CD14-positive monocyte (primary cell): ENCODE measurements around the gene CDV3. TPM values are rescaled to one million over a fixed set of nuclear protein-coding genes. Genes with fewer than 3 reads are reported as not detected.
A peak's percentile ranks its signal among the peaks of the same experiment; 100 is the strongest.
"Not testable (repeated sequence)": the region's sequence is repeated elsewhere in the genome, so short reads cannot be mapped to it uniquely, and the experiment has no call there.

Source experiments
- DNase-seq, 3 donors: peaks; one replicate each; pipeline ENCODE4 v3.0.0-alpha.2; 2011 to 2022
- H2AFZ ChIP-seq: 2 replicates; pipeline ENCODE4 v1.6.0; 2012; ENCODE audit warnings: mild to moderate bottlenecking, low read depth, low read length, inconsistent platforms; ENCODE audit not compliant: insufficient read depth, poor library complexity, severe bottlenecking
- H3K27ac ChIP-seq, 2 donors: 1 replicate in 1 of 2; 2 replicates in 1 of 2; pipeline ENCODE4 v1.5.1; 2012 to 2013; ENCODE audit warnings: low read length in 2 of 2, control low read depth in 1 of 2, inconsistent platforms in 1 of 2, low read depth in 1 of 2, mild to moderate bottlenecking in 1 of 2
- H3K27me3 ChIP-seq, 2 donors: one replicate each; pipeline versions ENCODE4 v1.6.0 to v1.6.1; 2011 to 2013; ENCODE audit warnings: low read length in 2 of 2; ENCODE audit not compliant: control insufficient read depth in 2 of 2, insufficient read depth in 2 of 2
- H3K36me3 ChIP-seq, 2 donors: replicated peaks in 1 of 2; 1 replicate in 1 of 2; 2 replicates in 1 of 2; pipeline versions ENCODE4 v1.5.1 to v1.6.1; 2012 to 2013; ENCODE audit warnings: low read length in 2 of 2, control low read depth in 1 of 2, inconsistent platforms in 1 of 2, mild to moderate bottlenecking in 1 of 2; ENCODE audit not compliant: insufficient read depth in 2 of 2, control insufficient read depth in 1 of 2
- H3K4me1 ChIP-seq, 2 donors: 1 replicate in 1 of 2; 2 replicates in 1 of 2; pipeline versions ENCODE4 v1.5.1 to v1.6.1; 2012 to 2013; ENCODE audit warnings: low read length in 2 of 2, control low read depth in 1 of 2, inconsistent platforms in 1 of 2, mild to moderate bottlenecking in 1 of 2, moderate library complexity in 1 of 2; ENCODE audit not compliant: insufficient read depth in 2 of 2, control insufficient read depth in 1 of 2
- H3K4me2 ChIP-seq: replicated peaks from 2 replicates; pipeline ENCODE3; 2012; ENCODE audit warnings: low read length, moderate library complexity, mild to moderate bottlenecking; ENCODE audit not compliant: poor library complexity, severe bottlenecking; ENCODE audit errors: extremely low read depth
- H3K4me3 ChIP-seq, 3 experiments: fragments of 200-600 bp in 1 of 3; sonication (generic) in 1 of 3; replicated peaks in 1 of 3; 1 replicate in 2 of 3; 2 replicates in 1 of 3; pipeline ENCODE4 v1.5.1; 2011 to 2013; ENCODE audit warnings: low read length in 3 of 3, mild to moderate bottlenecking in 3 of 3, control low read depth in 2 of 3, low read depth in 2 of 3, inconsistent platforms in 1 of 3, moderate library complexity in 1 of 3
- H3K79me2 ChIP-seq: 2 replicates; pipeline ENCODE4 v1.6.0; 2012; ENCODE audit warnings: mild to moderate bottlenecking, control low read depth, inconsistent platforms, low read length, moderate library complexity; ENCODE audit not compliant: insufficient read depth
- H3K9ac ChIP-seq: 2 replicates; pipeline ENCODE4 v1.6.0; 2017; ENCODE audit warnings: low read length, mild to moderate bottlenecking; ENCODE audit not compliant: insufficient read depth, poor library complexity, severe bottlenecking
- H3K9me3 ChIP-seq, 2 donors: replicated peaks in 1 of 2; 1 replicate in 1 of 2; 2 replicates in 1 of 2; pipeline versions ENCODE4 v1.5.1 to v1.6.1; 2012 to 2013; ENCODE audit warnings: low read length in 2 of 2, control low read depth in 1 of 2; ENCODE audit not compliant: control insufficient read depth in 1 of 2, insufficient read depth in 1 of 2
- H4K20me1 ChIP-seq: 2 replicates; pipeline ENCODE4 v1.6.0; 2012; ENCODE audit warnings: mild to moderate bottlenecking, low read length, control low read depth, moderate library complexity; ENCODE audit not compliant: insufficient read depth
- H3K27ac Mint-ChIP-seq, 7 donors: one replicate each; pipeline ENCODE4 v1.8.0; 2020; ENCODE audit warnings: mild to moderate bottlenecking in 7 of 7, mixed read lengths in 7 of 7, moderate library complexity in 6 of 7, inconsistent platforms in 2 of 7
- H3K27me3 Mint-ChIP-seq, 3 donors: one replicate each; pipeline ENCODE4 v1.8.0; 2021 to 2022; ENCODE audit warnings: low read depth in 3 of 3, mild to moderate bottlenecking in 3 of 3, mixed read lengths in 3 of 3, moderate library complexity in 3 of 3, inconsistent platforms in 1 of 3
- H3K36me3 Mint-ChIP-seq, 2 donors: one replicate each; pipeline ENCODE4 v1.8.0; 2020; ENCODE audit warnings: mixed read lengths in 2 of 2, inconsistent platforms in 1 of 2, mild to moderate bottlenecking in 1 of 2
- H3K4me1 Mint-ChIP-seq: one replicate; pipeline ENCODE4 v1.8.0; 2020; ENCODE audit warnings: mild to moderate bottlenecking, mixed read lengths
- H3K4me3 Mint-ChIP-seq, 2 donors: one replicate each; pipeline ENCODE4 v1.8.0; 2020; ENCODE audit warnings: mild to moderate bottlenecking in 2 of 2, mixed read lengths in 2 of 2, moderate library complexity in 1 of 2
- H3K9me3 Mint-ChIP-seq, 7 donors: one replicate each; pipeline ENCODE4 v1.8.0; 2020 to 2022; ENCODE audit warnings: mixed read lengths in 7 of 7, mild to moderate bottlenecking in 6 of 7, moderate library complexity in 6 of 7, inconsistent platforms in 2 of 7
- WGBS: methylation state at CpG from one replicate; pipeline ENCODE4 v1.1.5; 2013; ENCODE audit warnings: missing lambda C conversion rate; ENCODE audit not compliant: insufficient coverage; 5-methylcytosine and 5-hydroxymethylcytosine counted together
- intact Hi-C, 2 donors: fragments of 100-400 bp; cut with micrococcal nuclease; formaldehyde crosslinking; loops; one replicate each; pipeline versions ENCODE4 v1.15.0 to v1.15.1; 2023
- polyA plus RNA-seq, 3 donors: library from polyadenylated mRNA; depleted of rRNA in 1 of 3; unstranded in 2 of 3; stranded (reverse) in 1 of 3; fragments of 300-500 nt in 2 of 3; fragments of >200 nt in 1 of 3; fragmentation: Illumina TruSeq in 2 of 3; gene quantifications; 1 replicate in 2 of 3; 2 replicates in 1 of 3; pipeline ENCODE4 v1.2.3, GENCODE V29; 2012 to 2021
- TF ChIP-seq, protein P1 (sequence below): fragments of 200-600 bp; IDR thresholded peaks from one replicate; pipeline ENCODE4 v1.8.0; 2022; ENCODE audit warnings: antibody characterized with exemption, mild to moderate bottlenecking

Gene CDV3
- polyA plus RNA-seq, 3 donors: 30.0 to 80.1 (median 30.3) TPM

DNA sequence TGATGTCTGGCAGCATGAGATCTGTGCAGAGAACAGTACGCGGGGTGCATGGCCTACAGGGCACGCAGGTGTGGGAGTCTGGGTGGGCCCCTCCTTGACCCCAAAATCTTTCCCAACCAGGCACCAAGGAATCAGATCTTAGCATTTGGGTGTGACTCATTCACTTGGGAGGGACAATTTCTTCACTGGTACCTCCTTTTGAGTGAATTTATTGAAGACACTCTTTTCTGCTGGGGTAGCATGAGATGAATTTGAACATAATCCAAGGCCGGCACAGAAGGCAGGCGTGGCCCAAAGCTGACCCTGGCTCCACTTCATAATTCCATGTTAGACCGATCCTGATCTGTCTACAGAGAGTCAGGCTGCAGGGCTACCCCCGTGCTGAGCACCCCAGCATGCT, 30.6 kb upstream of the CDV3 start:
- Histone ChIP-seq H3K9me3 (peaks cover 7 to 13% of the 10 kb centered on the region in 2 donors), H4K20me1 (no peaks in the 10 kb centered on the region), H3K4me1 (peaks cover 7 to 11% of the 10 kb centered on the region in 2 donors), H3K27ac (no peak overlapping the region), H3K36me3 (no peaks in the 10 kb centered on the region), H3K27me3 (no peaks in the 10 kb centered on the region), H3K4me2 (no peak overlapping the region), H3K4me3 (no peak overlapping the region), H3K9ac (no peak overlapping the region), H2AFZ (no peak overlapping the region), H3K79me2 (no peaks in the 10 kb centered on the region)
- Mint-ChIP-seq H3K4me3 (no peak overlapping the region), H3K36me3 (no peaks in the 10 kb centered on the region), H3K27me3 (peaks cover 0 to 6% (median 4%) of the 10 kb centered on the region in 3 donors), H3K4me1 (peaks cover 11% of the 10 kb centered on the region), H3K27ac (no peak overlapping the region), H3K9me3 (peaks cover 0 to 15% (median 12%) of the 10 kb centered on the region in 7 donors)
- WGBS: 93% methylated on average over 6 of the region's 7 CpGs
- intact Hi-C loops: no loop called here
- DNase-seq: no peak
- TF ChIP-seq, protein P1, sequence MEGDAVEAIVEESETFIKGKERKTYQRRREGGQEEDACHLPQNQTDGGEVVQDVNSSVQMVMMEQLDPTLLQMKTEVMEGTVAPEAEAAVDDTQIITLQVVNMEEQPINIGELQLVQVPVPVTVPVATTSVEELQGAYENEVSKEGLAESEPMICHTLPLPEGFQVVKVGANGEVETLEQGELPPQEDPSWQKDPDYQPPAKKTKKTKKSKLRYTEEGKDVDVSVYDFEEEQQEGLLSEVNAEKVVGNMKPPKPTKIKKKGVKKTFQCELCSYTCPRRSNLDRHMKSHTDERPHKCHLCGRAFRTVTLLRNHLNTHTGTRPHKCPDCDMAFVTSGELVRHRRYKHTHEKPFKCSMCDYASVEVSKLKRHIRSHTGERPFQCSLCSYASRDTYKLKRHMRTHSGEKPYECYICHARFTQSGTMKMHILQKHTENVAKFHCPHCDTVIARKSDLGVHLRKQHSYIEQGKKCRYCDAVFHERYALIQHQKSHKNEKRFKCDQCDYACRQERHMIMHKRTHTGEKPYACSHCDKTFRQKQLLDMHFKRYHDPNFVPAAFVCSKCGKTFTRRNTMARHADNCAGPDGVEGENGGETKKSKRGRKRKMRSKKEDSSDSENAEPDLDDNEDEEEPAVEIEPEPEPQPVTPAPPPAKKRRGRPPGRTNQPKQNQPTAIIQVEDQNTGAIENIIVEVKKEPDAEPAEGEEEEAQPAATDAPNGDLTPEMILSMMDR: no peak

DNA sequence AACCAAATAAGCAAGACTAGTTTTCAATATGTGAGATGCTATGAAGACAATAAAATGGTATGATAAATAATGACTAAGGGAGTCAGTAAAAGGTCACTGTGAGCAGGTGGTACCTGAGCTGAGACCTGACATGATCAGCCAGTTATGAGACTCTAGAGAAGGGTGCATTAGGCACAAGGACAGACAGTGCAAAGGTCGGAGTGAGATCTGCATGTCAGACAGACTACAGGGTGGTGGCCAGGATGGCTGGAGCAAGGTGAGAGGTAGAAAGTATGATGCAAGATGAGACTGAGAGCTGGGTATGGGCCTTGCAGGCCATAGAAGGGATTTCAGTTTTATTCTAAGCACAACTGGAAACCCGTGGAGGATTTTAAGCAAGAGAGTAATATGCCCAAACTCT, 28.5 kb upstream of the CDV3 start:
- Mint-ChIP-seq H3K4me1 (peaks cover 22% of the 10 kb centered on the region), H3K27ac (peak overlapping the region in 1 of 7 donors; percentile 64)
- intact Hi-C loops, H4K20me1 ChIP-seq, H3K27me3 Mint-ChIP-seq, H3K9me3 ChIP-seq, H3K79me2 ChIP-seq, H3K36me3 ChIP-seq, H3K27me3 ChIP-seq, H3K4me2 ChIP-seq, H3K4me3 Mint-ChIP-seq, H3K4me3 ChIP-seq, H2AFZ ChIP-seq, H3K36me3 Mint-ChIP-seq, H3K27ac ChIP-seq, H3K9me3 Mint-ChIP-seq, DNase-seq, H3K9ac ChIP-seq: not testable (repeated sequence)
- WGBS: 100% methylated on average over 1 of the region's 2 CpGs
- H3K4me1 ChIP-seq: peaks cover 13 to 17% of the 10 kb centered on the region in 2 donors
